GOT3 (cell line): ENCODE data around the gene IBA57.

ENCODE experiments used
- DNase-seq: peaks from one replicate; lab custom pipeline; 2025; ENCODE audit warnings: mixed read lengths; lab: John Stamatoyannopoulos, UW

Gene IBA57

DNA sequence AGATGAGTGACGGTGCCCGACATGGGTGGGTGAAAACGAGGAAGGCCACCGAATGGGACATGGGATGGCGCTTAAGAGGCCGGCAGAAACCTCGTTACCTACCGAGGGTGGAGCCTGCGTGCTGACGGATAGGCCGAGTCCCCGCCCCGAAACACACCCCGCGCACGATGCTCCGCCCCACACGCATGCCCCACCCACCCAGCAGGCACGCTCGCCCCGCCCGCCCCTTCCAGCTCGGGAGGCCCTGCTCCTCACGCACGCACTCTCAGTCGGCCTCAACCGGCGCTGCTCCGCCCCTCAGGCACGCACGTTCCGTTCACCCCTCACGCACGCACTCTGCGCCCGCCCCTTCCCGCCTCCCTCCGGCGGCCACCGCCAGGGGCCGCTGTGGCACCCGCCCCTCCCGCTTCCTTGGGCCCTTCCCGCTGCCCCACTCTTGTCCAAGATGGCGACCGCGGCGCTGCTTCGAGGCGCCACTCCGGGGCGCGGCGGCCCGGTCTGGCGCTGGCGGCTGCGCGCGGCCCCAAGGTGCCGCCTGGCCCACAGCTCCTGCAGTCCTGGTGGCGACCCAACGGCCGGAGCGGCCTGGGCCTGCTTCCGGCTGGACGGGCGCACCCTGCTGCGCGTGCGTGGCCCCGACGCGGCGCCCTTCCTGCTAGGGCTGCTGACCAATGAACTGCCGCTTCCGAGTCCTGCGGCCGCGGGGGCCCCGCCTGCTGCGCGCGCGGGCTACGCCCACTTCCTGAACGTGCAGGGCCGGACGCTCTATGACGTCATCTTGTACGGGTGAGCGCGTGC lies at the start of gene IBA57:
Gene IBA57, plus strand, starts transcription at position 433 of the 798 bp plus-strand sequence. Its CDS starts 13 bp downstream, at position 446.
- peak; percentile 100 for DNase-seq

DNA sequence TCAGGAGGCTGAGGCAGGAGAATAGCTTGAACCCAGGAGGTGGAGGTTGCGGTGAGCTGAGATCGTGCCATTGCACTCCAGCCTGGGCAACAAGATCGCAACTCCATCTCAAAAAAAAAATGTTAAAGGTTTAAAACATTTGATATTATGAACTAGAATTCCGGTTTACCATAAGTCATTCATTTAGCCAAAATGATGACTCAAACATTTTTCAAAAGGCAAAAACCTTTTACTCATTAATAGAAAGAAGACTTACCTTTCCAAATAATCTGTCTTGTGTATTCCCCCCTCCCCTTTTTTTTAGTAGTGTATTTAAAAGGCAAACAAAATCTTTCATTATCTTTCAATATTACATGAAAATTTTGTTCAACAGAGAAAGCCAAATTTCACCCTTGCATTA lies 48.3 kb upstream of the IBA57 start:
- DNase-seq: no peak

DNA sequence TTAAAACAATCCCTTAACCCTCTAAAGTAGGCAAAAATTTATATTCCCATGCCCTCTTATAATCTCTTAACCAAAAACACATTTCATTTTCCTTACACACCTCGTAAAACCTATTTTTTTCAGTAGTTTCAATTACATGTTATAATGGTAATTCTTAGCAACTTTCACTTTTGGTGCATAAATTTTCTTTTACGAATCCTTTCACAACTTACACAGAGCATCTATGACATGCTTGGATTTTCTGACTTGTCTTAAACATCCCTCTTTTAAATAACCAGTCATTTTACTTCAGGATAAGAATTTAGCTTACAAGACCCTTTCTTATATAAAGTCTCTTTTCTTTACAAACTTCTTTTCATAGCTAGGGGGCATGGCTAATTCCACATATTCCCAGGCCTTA lies 47.6 kb upstream of the IBA57 start:
- no peak for DNase-seq

DNA sequence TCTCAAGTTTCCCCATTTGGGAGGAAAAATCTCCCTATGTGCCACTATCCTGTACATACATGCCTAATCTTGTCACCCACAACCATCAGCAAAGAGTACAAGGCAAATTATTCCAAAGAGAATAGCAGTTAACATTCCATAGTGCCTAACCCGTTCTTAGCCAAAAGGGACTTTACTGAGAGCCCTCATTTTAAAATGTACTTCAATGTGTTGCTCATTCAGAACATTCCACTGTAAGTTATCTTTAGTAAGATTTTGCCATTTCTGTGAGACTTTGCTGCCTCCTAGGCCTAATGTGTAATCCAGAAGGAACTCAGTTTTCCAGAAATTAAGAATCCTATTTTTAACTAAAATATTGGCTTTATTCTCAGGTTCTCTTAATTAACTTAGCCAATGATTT lies 45.3 kb upstream of the IBA57 start:
- no peak for DNase-seq

DNA sequence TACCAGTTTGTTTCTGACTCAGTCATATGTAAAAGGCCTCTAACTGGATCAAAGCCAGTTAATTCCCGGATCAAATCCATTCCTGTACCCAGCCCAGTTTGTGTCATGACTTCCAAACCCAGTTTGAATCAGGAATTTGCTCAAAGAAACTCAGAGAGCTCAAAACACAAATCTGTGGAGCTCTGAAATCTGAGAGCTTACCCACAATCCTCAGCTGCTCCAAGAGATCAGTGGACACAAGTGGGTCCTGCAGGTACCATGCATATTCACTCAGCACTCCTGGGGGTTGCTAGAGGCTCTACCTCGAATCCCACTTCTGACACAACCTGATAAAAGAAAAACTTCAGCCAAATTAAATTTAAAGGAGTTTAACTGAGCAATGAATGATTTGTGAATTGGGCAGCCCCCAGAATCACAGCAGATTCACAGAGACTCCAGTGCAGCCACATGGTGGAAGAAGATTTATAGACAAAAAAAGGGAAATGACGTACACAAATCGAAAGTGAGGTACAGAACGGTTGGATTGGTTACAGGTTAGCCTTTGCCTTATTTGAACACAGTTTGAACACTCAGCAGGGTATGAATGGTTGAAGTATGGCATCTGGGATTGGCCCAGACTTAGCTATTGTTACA lies 44.6 kb upstream of the IBA57 start:
- no peak for DNase-seq

DNA sequence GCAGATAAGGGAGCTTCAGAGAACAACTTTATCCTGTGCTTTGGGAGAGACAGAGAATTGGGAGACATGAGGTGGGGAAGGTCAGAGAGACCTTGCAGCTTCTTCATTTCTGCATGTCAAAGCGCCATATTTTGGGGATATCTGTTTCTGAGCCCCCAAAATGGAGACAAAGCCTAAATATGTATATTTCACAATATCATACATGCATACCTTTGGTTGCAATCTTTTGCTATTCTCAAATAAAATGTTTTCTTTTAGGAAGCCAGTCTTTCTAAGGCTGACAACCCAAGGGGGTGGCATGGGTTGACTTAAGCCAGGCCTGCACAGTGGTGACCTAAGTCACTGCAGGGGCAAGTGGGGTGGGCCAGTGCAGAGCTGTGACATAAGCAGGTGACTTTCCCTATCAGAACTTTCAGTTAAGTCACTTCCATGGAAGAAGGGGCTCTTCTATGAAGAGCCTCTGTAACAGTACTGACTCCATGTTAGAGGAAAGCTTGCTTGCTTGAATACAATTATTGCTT lies 42.6 kb upstream of the IBA57 start:
- DNase-seq: no peak

DNA sequence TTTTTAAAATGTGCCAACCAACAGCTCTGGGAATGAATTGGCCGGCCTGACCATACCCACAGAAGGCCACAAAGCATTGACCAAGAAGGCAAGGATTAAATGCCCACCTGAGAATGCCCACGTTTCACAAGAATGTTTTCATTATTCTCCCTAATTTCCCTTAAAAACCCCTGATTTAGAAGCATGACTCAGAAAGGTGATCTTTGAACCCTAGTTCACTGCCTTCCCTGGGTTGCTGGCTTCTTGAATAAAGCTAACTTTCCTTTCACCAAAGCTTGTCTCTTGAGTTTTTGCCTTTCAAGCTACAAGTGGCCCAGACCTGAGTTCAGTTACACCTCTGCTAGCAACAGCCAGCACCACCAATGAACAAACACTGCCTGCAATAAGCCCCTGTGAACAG lies 42.1 kb upstream of the IBA57 start:
- no peak for DNase-seq

DNA sequence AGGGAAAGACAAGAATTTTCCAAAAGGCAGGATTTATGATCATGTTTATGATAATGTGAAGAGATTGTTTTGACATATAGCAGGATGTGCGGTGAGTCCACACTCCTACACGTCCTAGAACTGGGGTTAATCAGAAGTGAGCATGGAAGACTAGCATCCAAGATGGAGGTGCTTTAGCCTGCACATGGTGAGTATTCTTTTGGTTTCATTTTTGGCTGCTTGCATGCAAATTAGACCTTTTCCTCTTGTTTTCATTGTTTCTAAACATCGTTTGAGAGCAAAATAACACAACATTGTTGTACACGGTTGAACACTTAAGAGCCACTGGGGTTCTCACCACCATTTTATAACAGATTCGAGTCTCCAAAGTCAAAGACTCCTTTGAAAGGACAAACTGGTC lies 40.4 kb upstream of the IBA57 start:
- no peak for DNase-seq

DNA sequence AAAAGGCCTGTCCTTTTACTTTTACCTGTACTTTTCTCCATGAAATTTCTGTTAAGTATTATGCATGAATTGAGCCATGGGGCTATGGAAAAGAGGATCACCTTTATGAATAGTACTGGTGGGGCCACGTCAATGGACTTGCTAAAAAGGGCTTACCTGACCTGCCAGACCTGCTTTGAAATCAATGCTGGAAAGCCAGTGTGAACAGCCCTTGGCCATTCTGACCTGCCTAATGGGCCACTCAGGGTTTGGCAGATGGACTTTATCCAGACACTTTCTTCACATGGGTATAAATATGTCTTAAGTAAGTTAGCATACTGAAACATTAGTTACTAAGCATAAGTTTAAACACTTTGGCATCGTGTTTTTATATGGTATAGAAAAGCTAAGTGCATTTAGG lies 33.8 kb upstream of the IBA57 start:
- no peak for DNase-seq

DNA sequence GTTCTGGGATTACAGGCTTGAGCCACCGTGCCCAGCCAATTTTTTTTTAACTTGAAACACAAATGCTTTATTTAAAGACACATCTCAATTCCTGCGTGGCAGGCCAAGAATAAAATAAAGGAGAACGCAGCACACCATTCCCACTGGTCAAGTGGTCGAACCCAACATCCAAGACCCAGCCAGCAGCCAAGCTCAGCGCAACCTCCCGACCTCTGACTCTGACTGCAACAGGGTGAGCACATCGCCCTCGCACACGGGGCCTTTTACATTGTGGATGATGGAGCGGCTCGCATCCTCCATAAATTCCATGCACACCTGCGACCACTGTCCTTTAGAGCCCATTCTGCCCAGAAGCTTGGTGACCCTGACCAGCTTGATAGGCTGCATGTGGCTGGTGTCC lies 31.0 kb upstream of the IBA57 start:
- DNase-seq: no peak

DNA sequence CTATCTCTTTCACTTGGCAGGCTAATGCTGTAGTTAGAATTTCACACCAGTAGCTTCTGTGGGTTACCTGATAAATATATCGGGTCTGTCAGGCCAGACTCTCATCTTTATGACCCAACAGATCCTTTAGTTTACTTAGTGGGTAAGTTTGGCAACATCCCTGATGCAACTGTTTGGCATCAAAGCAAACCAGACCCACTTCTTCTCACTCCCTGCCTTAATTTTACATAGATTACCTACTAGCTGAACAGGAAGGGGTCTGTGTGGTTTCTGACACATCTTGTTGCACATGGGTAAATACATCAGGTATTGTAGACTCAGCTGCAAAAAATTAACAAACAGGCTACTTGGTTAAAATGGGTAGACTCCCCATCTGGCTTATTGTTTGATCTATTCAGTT lies 28.7 kb upstream of the IBA57 start:
- no peak for DNase-seq

DNA sequence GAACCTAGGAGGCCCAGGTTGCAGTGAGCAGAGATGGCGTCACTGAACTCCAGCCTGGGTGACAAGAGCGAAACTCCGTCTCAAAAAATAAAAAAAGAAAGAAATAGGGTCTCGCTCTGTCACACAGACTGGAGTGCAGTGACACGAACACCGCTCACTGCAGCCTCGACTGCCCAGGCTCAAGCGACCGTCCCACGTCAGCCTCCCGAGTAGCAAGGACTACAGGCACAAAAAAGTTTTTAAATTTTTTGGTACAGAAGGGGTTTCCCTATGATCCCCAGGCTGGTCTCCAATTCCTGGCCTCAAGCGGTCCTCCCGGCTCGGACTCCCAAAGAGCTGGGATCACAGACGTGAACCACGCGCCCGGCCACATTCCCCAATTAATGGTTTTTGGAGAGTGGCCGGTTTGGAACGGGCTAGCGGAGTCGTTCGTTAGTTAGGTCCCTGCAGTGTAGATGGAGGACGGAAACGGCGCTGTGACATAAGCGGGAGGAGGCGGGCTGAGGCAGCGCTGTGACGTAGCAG lies 26.1 kb upstream of the IBA57 start:
- no peak for DNase-seq

DNA sequence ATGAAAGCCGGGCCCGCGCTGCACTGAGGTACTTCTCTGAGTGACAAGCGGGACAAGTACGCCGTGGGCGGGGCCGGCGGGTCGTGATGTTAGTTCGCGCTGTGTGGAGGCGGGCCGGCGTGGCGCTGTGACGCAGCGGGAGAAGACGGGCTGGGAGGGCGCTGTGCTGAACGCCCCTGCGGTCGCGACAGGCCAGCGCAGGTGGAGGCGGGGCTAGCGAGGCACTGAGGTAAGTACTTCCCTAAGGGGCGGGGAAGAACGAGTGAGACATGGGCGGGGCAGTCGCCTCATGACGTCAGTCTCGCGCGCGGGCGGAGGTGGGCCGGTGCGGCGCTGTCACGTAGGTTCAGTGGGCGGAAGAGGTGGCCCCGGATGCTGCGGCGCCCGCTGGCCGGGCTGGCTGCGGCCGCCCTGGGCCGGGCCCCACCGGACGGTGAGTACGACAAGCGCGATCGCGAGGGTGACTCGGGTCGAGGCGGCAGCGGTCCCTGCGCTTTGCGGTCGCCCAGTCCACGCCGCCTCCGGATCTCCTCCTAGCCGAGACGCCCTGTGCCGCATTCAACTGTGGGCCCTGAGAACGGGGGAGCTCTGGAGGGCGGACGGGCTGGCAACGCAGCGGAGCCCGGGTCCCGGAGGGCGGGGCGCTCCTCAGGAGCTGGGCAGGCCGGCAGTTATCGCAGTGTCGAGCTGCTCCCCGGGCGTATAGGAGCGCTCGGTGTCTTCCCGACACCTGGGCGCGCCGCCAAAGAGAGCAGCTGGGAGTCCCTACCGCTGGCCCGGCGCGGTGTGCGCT lies 25.5 kb upstream of the IBA57 start, which contains the start of gene GUK1:
Gene GUK1, plus strand, starts transcription at position 349 of the 793 bp plus-strand sequence. Its CDS starts 24 bp downstream, at position 373.
- DNase-seq: peak; percentile 100

DNA sequence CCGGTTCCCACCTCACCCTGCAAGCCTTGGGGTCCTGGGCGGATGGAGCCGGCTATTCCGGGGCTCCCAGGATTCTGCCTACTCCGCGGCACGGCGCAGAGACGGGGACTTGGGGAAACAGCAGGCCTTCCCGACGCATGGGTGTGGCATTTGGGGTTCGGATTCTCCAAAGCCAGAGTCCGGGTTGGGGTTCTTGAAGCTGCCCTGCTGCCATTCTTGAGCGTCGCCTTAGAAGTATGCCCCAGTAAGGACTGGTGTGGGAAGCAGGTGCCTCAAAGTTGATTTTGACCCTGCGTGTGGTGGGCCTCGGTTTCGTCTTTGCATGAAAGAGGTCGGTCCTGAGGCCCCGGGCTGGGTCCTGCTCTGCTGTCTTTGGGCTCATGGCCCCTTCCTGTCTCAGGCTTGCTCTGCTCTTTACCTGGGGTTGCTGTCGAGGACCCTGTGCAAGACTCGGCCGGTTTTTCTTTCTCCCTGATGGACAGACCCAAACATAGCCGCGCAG lies 24.8 kb upstream of the IBA57 start:
- DNase-seq: no peak

DNA sequence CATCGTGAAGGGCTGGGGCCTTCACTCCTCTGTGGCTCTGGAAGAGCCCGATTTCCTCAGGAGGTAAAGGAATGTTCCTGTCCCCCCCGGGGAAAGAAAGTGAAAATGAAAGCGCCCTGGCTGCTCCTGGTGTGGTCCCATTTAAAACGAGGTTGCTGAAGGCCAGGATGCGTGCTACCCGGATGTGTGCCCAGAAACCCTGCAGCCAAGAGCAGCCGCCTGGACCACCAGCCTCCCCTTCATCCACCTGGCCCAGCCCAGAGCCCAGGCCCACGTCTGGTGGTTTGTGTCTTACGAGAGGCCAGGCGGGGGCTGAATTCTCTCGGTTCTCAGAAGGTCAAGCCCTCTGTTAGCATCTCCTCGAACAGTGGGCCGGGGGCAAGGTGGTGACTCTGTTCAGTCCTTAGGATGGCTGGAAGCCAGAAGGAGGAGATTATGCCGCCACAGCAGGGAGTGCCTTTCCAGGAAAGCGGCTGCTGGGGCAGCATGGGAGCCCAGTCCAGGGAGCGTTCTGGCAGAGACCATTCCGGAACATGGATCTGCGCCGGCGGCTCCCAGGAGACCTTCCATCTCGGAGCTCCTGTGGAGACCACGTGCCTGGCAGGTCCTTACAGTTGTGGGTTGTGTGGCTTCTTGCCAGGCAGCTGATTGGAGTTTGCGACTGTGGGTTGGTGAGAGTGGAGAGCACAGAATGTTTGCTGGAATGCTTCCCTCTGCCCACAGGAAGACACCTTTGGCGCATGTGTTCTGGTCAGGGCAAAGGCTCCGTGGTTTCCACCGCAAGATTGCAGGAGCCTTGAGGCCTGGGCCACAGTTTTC lies 24.2 kb upstream of the IBA57 start:
- no peak for DNase-seq

DNA sequence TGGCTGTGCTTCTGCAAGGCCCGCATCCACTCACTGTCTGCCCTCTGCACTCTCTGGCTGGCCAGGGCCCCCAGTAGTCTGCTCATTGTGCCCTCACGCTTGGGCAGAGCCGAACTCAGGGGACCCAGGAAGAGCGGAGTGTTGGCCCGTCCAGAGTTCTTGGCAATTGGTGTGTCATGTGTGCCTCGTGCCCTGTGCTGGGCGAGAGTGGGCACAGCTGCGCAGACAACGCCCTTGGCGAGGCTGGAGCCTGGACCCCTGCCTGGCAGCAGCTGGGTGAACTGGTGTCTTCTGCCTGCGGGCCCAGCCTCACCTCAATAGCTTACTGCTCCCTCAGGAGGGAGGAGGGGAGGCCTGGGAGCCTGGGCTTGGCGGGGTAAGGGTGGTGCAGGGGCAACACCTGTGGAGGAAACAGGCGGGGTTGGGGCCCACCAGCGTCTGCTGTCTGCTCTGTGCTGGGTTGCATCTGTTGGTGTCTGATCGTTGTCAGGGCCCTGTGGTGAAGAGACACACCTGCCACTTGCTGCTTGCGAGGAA lies 23.4 kb upstream of the IBA57 start:
- DNase-seq: no peak

DNA sequence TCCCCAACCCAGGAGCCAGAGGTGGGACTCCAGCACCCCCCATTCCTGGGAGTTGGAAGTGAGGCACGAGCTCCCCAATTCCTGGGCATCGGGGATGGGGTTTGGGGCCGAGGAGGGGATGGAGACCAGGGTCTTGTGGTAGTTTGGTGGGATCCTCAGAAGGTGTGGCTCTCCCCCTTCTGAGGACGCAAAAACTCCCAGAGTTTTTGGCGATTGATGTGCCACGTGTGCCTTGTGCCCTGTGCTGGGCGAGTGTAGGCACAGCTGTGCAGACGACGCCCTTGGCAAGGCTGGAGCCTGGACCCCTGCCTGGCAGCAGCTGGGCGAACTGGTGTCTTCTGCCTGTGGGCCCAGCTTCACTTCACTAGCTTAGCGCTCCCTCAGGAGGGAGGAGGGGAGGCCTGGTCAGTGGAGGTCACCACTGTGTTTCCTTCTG lies 22.9 kb upstream of the IBA57 start:
- no peak for DNase-seq

DNA sequence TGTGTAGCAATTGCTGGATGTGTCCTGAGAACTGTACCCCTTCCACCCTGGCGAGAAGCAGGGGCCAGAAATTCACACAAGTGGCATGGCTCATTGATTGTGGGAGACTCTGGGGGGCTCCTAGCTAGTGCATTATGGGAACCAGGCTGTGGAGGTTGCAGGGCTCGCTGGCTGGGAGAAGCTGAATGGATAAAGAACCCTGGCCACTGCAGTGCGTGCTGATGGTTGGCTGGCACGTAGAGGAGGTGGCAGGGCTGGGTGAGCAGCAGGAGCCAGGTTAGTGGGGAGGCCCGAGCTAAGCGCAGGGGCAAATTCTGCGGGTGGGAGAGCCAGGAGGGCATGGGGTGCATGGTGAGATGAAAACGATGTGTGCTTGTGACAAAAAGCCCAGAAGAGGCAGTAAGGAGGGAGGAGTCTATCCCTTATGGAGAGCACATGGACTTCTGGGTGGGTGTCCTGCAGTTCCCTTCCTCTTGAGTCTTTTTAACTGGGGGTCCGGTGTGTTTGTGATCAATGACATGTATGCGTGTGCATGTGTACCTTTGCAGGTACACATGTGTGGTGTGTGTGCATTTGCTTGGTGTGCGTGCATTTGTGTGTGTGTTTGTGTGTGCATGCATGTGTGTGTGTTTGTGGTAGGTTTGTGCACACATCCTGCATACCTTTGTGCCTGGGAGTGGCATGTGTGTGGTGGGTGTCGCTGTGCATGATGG lies 22.0 kb upstream of the IBA57 start:
- no peak for DNase-seq

DNA sequence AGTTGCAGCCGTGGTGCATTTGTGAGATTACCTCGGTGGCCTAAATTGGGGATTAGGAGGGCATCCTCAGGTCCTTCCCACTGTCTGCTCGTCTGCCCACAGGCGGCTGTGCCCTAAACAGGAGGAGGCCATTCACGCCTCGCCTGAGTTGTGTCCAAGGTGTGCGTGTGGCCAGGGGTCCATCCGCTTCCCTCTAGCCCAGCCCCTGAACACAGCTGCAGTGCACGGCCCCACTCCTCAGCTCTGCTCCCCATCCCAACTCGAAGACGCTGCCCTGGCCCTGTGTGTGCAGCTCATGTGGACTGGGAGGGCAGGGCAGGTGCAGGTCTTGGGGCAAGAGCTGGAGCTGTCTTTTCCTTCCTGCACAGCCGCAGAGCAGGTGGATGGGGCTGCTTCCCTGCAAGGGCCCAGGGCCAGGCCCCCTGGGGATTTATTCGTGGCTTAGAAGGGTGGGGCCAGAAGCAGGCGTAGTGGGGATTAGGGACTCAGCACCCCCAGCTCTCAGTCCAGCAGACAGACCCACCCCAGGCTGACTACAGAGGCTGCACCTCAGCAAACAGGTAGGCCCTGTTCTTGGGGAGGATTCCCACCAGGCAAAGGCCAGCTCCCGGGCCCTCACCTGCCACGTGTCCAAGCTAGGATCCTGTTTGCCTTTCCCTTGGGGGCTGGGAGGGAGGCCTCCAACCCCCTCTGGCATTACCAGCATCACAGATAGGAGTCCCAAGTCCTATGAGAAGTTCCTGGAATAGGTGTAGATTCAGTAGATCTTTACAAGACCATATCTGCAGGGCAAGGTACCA lies 21.2 kb upstream of the IBA57 start:
- DNase-seq: no peak
